Naive thymus-derived CD8-positive, alpha-beta T cell (primary cell): Measurements from ENCODE around the gene TMEM131. TPM values are rescaled to one million over a fixed set of nuclear protein-coding genes. Genes with fewer than 3 reads are reported as not detected.
"Not testable (repeated sequence)": the region's sequence is repeated elsewhere in the genome, so short reads cannot be mapped to it uniquely, and the experiment has no call there.

Experiments used
- ATAC-seq, 2 donors: fragments of 150-1000 bp; cut with Tn5 transposase in 1 of 2; sonication (Bioruptor Pico), chemical (Tn5 transposase) in 1 of 2; 1 replicate in 1 of 2; 2 replicates in 1 of 2; pipeline ENCODE4 v1.10.0; 2021; ENCODE audit warnings: mild to moderate bottlenecking in 2 of 2, moderate library complexity in 2 of 2
- POLR2A ChIA-PET: fragments of 350-600 bp; sonication (Branson Sonifier 250); formaldehyde crosslinking; loops from one replicate; lab custom pipeline; 2021; ENCODE audit warnings: antibody characterized with exemption; lab: Charles Lee
- DNase-seq, 10 donors: peaks; one replicate each; pipeline versions ENCODE4 v3.0.0 to v3.0.0-alpha.2; 2020 to 2022
- H3K27ac Mint-ChIP-seq, 10 donors: one replicate each; pipeline ENCODE4 v1.8.0; 2020 to 2022; ENCODE audit warnings: mild to moderate bottlenecking in 10 of 10, mixed read lengths in 10 of 10, moderate library complexity in 4 of 10, inconsistent platforms in 1 of 10
- H3K27me3 Mint-ChIP-seq, 5 donors: one replicate each; pipeline ENCODE4 v1.8.0; 2021 to 2022; ENCODE audit warnings: mixed read lengths in 5 of 5
- H3K36me3 Mint-ChIP-seq, 3 donors: one replicate each; pipeline ENCODE4 v1.8.0; 2020 to 2022; ENCODE audit warnings: mixed read lengths in 3 of 3, mild to moderate bottlenecking in 2 of 3, inconsistent platforms in 1 of 3
- H3K4me1 Mint-ChIP-seq, 4 donors: one replicate each; pipeline ENCODE4 v1.8.0; 2021 to 2022; ENCODE audit warnings: mixed read lengths in 4 of 4
- H3K4me3 Mint-ChIP-seq, 10 donors: one replicate each; pipeline ENCODE4 v1.8.0; 2020 to 2022; ENCODE audit warnings: mild to moderate bottlenecking in 10 of 10, mixed read lengths in 10 of 10, moderate library complexity in 6 of 10, inconsistent platforms in 1 of 10
- H3K9me3 Mint-ChIP-seq, 9 donors: one replicate each; pipeline ENCODE4 v1.8.0; 2020 to 2022; ENCODE audit warnings: mixed read lengths in 9 of 9, mild to moderate bottlenecking in 3 of 9, inconsistent platforms in 1 of 9, moderate library complexity in 1 of 9
- polyA plus RNA-seq, 3 donors: library from polyadenylated mRNA; unstranded; fragments of 300-500 nt; fragmentation: Illumina TruSeq; gene quantifications; one replicate each; pipeline ENCODE4 v1.2.3, GENCODE V29; 2021
- total RNA-seq, 8 experiments: library from RNA in 2 of 8; stranded (reverse) in 2 of 8; gene quantifications; one replicate each; pipeline ENCODE4 v1.2.3 and lab custom pipeline; 2021 to 2026

TMEM131 gene
- total and polyA plus RNA-seq, 5 experiments from 2014 or later: 11.4 to 61.4 (median 18.1) TPM

DNA sequence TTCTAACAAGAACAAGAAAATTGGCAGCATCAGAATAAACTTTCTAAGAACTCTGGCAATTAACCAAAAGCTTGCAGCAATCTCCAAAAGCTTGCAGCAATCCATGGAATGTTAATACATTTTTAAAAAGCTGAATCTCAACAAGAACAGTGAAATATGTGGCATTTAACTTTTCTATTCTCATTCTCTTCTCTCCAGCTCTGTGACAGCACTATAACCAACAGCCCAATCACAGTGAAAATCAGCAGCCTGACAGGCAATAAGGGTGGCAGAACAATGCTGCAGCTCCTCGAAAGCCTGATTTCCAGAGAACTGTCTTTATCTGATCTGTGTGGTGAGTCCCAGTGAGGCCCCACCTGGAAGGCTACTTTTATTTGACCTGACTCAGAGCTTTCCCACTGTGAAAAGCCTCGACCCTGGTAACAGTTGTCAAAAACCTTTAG lies 60.0 kb downstream of the TMEM131 start:
- no peak for ATAC-seq
- Mint-ChIP-seq H3K36me3 (peaks cover 0 to 7% (median 0%) of the 10 kb centered on the region in 3 donors), H3K27me3 (no peaks in the 10 kb centered on the region), H3K9me3 (peaks cover 0 to 23% (median 4%) of the 10 kb centered on the region in 9 donors), H3K4me3 (peak overlapping the region in 6 of 10 donors; percentile 2 to 62 (median 5)), H3K4me1 (peaks cover 33 to 96% (median 79%) of the 10 kb centered on the region in 4 donors), H3K27ac (peak overlapping the region in 4 of 10 donors; percentile 4 to 41 (median 18))
- POLR2A ChIA-PET: interaction anchor here (0.8 kb wide), 1 partner anchor 22 kb away, joined by 3 read pairs; no protein-coding TSS in a partner anchor
- DNase-seq: no peak

DNA sequence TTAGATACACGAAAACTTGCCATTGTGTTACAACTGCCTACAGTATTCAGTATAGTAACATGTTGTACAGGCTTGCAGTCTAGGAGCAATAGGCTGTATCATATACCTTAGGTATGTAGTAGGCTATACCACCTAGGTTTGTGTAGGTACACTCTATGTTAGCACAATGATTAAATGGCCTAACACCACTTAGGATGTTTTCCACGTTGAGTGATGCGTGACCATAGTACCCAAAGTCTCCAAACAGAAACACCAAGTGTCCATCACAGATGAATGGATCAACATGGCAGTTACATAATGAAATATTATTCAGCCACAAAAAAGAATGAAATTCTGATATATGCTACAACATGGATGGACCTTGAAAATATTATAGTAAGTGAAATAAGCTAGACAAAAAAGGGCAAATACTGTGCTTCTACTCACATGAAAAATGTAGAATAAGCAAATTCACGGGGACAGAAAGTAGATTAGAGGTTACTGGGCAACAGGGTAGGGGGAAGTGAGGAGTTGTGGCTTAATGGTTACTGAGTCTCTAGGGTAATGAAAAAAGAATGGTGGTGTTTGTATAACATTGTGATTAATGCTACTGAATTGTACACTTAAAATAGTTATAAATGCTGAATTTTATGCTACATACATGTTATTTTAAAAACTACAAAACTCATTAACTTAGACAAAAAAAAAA lies 62.6 kb downstream of the TMEM131 start:
- Mint-ChIP-seq H3K36me3 (peaks cover 0 to 7% (median 0%) of the 10 kb centered on the region in 3 donors), H3K9me3 (peaks cover 0 to 7% (median 0%) of the 10 kb centered on the region in 9 donors), H3K4me1 (peaks cover 31 to 96% (median 75%) of the 10 kb centered on the region in 4 donors), H3K27me3 (no peaks in the 10 kb centered on the region), H3K27ac (peak overlapping the region in 2 of 10 donors; percentile 0 to 17), H3K4me3 (peak overlapping the region in 2 of 10 donors; percentile 17 to 53)
- DNase-seq (no peak), ATAC-seq (no peak)
- POLR2A ChIA-PET: no interaction called here

DNA sequence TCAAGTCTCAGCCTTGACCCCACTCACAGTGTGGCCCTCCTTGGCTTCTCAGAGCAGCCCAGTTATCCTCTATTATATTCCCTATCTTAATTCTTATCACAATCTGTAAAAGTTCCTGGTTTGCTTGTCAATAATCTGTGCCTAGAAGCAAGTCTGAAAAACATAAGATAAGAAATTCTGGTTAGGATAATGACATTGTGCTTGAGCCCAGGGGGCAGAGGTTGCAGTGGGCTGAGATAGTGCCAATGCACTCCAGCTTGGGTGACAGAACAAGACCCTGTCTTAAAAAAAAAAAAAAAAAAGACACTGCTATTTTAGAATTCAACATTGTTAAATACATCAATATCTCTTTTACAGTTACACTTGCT lies 63.9 kb downstream of the TMEM131 start:
- peaks cover 26 to 89% (median 68%) of the 10 kb centered on the region in 4 donors for H3K4me1 Mint-ChIP-seq
- no peaks in the 10 kb centered on the region for H3K27me3 Mint-ChIP-seq
- DNase-seq: no peak
- POLR2A ChIA-PET: no interaction called here
- peak overlapping the region in 5 of 10 donors; percentile 4 to 55 (median 16) for H3K27ac Mint-ChIP-seq
- peaks cover 0 to 7% (median under 1%) of the 10 kb centered on the region in 3 donors for H3K36me3 Mint-ChIP-seq
- peak overlapping the region in 3 of 10 donors; percentile 3 to 45 (median 5) for H3K4me3 Mint-ChIP-seq
- ATAC-seq: no peak
- peaks cover 0 to 3% (median 0%) of the 10 kb centered on the region in 9 donors for H3K9me3 Mint-ChIP-seq

DNA sequence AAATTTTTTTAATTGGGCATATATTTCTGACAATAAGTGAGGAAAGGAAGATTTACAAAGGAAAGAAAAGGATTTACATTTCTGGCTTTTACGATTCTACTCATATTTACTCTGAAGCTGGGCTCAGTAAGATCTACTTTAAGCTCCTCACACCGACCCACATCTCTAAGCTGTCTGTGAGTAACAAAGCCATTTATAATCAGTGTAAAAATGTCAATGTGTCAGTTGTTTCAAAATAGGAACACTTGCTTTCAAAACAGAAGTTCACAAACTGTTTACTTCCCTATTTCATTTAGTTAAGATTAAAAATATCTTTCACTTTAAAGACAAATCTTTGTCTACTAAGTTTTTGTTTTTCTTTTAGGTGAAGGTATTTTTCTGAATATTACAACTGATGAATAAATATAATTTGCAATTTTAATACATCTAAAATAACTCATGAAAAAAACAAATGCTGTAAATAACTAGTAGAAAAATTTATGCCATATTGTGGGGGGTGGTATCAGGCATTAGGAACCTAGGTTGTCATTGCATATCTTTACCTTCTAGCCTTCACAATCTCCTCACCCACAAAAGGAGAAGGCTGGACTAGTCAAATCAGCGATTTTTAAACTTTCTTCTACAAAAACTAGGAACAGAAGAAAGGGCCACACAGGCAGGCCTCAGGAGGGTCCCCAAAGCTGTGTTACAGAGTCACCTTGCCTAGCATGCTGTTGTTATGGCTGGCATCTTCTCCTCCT lies 64.5 kb downstream of the TMEM131 start:
- POLR2A ChIA-PET: no interaction called here
- no peak for DNase-seq
- peak overlapping the region in 2 of 10 donors; percentile 3 to 5 for H3K4me3 Mint-ChIP-seq
- H3K36me3 Mint-ChIP-seq: peaks cover 5 to 7% (median 6%) of the 10 kb centered on the region in 3 donors
- peak overlapping the region in 5 of 10 donors; percentile 0 to 69 (median 15) for H3K27ac Mint-ChIP-seq
- no peaks in the 10 kb centered on the region for H3K27me3 Mint-ChIP-seq
- peaks cover 26 to 87% (median 67%) of the 10 kb centered on the region in 4 donors for H3K4me1 Mint-ChIP-seq
- no peak for ATAC-seq
- H3K9me3 Mint-ChIP-seq: peaks cover 0 to 3% (median 0%) of the 10 kb centered on the region in 9 donors

DNA sequence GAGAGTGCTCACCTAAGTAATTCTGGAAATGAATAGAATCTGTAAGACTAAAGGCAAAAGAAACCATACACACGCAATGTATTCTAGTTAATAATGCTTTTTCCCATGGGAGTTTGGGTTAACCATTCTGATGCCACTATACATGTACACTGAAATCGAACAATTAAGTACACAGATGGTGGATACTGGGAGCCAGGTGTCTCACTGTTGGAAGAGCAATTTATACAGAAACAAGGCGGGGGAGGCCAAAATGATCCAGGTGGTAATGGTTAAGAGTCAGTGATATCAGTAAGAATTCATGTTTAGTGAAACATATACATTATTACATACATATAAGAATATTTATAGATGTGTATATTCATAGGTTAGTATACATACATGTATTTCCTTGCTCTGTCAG lies 67.2 kb downstream of the TMEM131 start:
- H3K4me3 Mint-ChIP-seq: no peak overlapping the region
- no peak overlapping the region for H3K27ac Mint-ChIP-seq
- no peaks in the 10 kb centered on the region for H3K27me3 Mint-ChIP-seq
- peaks cover 6 to 32% (median 20%) of the 10 kb centered on the region in 3 donors for H3K36me3 Mint-ChIP-seq
- no peak for ATAC-seq
- H3K4me1 Mint-ChIP-seq: peaks cover 18 to 61% (median 43%) of the 10 kb centered on the region in 4 donors
- POLR2A ChIA-PET: no interaction called here
- no peak for DNase-seq
- H3K9me3 Mint-ChIP-seq: peaks cover 0 to 3% (median 0%) of the 10 kb centered on the region in 9 donors

DNA sequence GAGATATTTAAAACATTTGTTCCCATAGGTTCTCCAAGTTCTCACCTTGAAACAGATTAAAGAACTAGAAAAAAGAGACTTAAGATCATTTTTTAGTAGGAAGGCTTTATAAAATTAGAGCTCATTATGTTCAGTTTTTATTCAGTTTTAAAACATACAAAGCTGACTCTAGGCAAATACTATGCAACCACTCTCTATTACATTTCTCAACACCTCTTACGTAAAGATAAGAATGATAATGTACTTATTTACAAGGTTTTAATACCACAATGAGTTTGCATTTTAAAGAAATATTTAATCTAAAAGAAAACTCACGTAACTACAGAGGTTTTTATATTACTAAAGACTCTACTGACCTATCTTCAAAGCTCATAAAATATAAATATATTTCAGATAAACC lies 68.8 kb downstream of the TMEM131 start:
- ATAC-seq (no peak), DNase-seq (no peak)
- Mint-ChIP-seq H3K27me3 (no peaks in the 10 kb centered on the region), H3K36me3 (peaks cover 11 to 42% (median 25%) of the 10 kb centered on the region in 3 donors), H3K4me3 (no peak overlapping the region), H3K4me1 (peaks cover 18 to 45% (median 34%) of the 10 kb centered on the region in 4 donors), H3K9me3 (no peaks in the 10 kb centered on the region), H3K27ac (no peak overlapping the region)
- POLR2A ChIA-PET: no interaction called here

DNA sequence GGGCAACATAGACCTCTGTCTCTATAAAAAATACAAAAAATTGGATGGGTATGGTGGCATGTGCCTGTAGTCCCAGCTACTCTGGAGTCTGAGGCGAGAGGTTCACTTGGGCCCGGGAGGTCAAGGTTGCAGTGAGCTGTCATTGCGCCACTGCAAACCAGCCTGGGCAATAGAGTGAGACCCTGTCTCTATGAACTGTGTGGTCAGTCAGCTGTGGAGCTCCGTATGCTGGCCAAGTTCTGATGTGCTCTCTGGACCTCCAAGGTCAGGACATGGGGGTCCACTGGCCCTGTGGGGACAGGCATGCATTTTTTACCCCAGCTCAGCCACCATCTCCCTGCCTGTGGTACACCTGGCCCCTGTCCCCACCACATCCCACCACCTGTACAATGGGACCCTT lies 71.6 kb downstream of the TMEM131 start:
- Mint-ChIP-seq H3K4me1 (peaks cover 17 to 26% (median 21%) of the 10 kb centered on the region in 4 donors), H3K4me3 (no peak overlapping the region), H3K36me3 (peaks cover 31 to 59% (median 47%) of the 10 kb centered on the region in 3 donors), H3K27me3 (no peaks in the 10 kb centered on the region), H3K9me3 (peaks cover 0 to 5% (median 0%) of the 10 kb centered on the region in 9 donors), H3K27ac (no peak overlapping the region)
- no peak for DNase-seq
- ATAC-seq: no peak
- POLR2A ChIA-PET: no interaction called here

DNA sequence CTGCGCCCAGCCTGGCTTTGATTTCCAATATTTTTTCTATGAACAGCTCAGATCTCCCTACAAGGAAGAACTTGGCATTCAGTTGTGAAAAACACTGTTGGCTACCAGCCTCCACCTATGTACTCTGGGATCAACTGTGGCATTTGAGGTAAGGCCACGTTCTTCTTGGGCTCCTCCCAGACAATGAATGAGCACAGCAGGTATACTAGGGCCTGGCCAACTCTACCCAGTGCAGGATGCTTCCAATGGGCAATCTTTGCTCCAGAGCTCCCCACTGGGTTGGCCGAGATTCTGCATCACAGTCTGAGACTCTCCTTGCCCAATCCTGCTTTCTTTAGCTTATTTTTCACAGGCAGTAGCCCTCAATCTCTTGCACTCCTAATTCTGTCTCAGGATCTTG lies 75.9 kb downstream of the TMEM131 start:
- Mint-ChIP-seq H3K36me3 (peaks cover 25 to 55% (median 42%) of the 10 kb centered on the region in 3 donors), H3K4me3 (no peak overlapping the region), H3K9me3 (peaks cover 0 to 5% (median 1%) of the 10 kb centered on the region in 9 donors), H3K27me3 (no peaks in the 10 kb centered on the region), H3K27ac (no peak overlapping the region), H3K4me1 (peaks cover 16 to 27% (median 21%) of the 10 kb centered on the region in 4 donors)
- POLR2A ChIA-PET: no interaction called here
- ATAC-seq (no peak), DNase-seq (no peak)

DNA sequence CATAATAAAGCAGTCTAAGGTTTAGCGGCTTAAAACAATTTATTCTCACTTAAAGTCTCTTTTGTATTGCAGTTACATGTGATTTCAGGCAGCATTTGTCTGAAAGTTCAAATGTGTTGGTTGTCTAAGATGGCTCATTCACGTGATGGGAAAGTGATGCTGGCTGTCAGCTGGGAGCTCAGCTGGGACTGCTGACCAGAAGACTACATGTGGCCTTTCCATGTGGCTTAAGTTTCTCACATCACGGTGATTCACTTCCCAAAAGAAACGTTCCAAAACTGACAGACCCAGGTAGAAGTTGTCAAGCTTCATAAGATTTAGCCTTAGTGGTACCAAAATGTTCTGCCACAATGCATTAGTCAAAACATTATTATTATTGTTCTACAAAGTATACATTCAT lies 76.9 kb downstream of the TMEM131 start:
- DNase-seq: no peak
- peaks cover 25 to 45% (median 32%) of the 10 kb centered on the region in 3 donors for H3K36me3 Mint-ChIP-seq
- no peaks in the 10 kb centered on the region for H3K27me3 Mint-ChIP-seq
- POLR2A ChIA-PET: no interaction called here
- H3K27ac Mint-ChIP-seq: no peak overlapping the region
- peaks cover 21 to 36% (median 29%) of the 10 kb centered on the region in 4 donors for H3K4me1 Mint-ChIP-seq
- no peak for ATAC-seq
- H3K4me3 Mint-ChIP-seq: no peak overlapping the region
- peaks cover 0 to 5% (median 1%) of the 10 kb centered on the region in 9 donors for H3K9me3 Mint-ChIP-seq

DNA sequence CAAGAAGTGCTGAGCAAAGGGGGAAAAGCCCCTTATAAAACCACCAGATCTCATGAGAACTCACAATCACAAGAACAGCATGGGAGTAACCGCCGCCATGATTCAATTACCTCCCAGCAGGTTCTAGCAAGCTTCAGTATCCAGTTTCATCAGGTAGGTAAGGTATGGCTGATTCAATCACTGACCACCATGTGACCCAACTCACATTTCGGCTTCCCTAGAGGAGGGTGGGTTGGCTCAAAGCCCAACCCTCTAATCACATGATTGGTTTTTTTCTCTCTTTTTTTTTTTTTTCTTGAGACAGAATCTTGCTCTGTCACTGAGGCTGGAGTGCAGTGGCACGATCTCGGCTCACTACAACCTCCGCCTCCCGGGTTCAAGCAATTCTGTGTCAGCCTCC lies 78.1 kb downstream of the TMEM131 start:
- ATAC-seq, H3K27ac Mint-ChIP-seq, DNase-seq, H3K4me3 Mint-ChIP-seq, POLR2A ChIA-PET, H3K27me3 Mint-ChIP-seq, H3K9me3 Mint-ChIP-seq: not testable (repeated sequence)
- Mint-ChIP-seq H3K4me1 (peaks cover 21 to 44% (median 37%) of the 10 kb centered on the region in 4 donors), H3K36me3 (peaks cover 25 to 41% (median 26%) of the 10 kb centered on the region in 3 donors)

DNA sequence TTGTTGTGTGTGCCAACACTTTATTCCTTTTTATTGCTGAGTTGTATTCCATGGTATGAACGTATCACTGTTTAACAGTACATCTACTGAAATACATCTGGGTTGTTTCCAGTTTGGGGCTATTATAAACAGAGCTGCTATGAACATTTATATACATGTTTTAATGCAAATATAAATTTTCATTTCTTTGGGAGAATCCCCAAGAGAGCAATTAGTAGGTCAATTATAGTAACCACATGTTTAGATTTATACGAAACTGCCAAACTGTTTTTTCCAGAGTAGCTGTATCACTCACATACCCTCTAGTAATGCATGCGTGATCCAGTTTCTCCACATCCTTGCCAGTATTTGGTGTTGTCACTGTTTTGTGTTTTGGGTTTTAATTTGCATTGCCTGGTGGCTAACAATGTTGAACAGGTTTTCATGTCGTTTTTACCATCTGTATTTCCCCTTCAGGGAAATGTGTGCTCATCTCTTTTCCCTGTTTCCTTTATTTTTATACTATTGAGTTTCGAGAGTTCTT lies 81.0 kb downstream of the TMEM131 start:
- POLR2A ChIA-PET: no interaction called here
- Mint-ChIP-seq H3K27ac (no peak overlapping the region), H3K4me3 (no peak overlapping the region), H3K27me3 (no peaks in the 10 kb centered on the region), H3K4me1 (peaks cover 14 to 61% (median 42%) of the 10 kb centered on the region in 4 donors), H3K9me3 (peaks cover 0 to 3% (median 0%) of the 10 kb centered on the region in 9 donors), H3K36me3 (peaks cover 11 to 32% (median 13%) of the 10 kb centered on the region in 3 donors)
- DNase-seq (no peak), ATAC-seq (no peak)

DNA sequence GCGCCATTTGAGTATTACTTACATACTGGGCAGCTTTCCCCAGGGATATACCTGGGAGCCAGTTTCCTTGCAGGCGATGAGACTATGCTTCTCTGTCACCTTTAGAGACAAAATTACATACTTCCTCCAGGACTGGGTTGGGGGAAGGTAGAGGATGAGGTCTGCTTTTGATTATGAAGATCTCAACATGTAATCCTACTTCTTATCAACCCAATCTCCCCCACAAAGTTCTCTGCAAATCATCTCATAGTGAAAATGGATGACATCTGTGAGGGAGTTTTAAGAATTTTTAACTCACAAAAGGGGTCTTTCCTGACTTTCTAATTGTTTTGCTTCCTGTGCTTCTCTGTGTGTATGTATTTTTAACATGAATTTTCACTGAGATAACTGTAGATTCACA lies 81.9 kb downstream of the TMEM131 start:
- H3K4me1 Mint-ChIP-seq: peaks cover 17 to 65% (median 43%) of the 10 kb centered on the region in 4 donors
- ATAC-seq (no peak), DNase-seq (no peak)
- peak overlapping the region in 1 of 10 donors; percentile 39 for H3K27ac Mint-ChIP-seq
- POLR2A ChIA-PET: no interaction called here
- H3K36me3 Mint-ChIP-seq: peaks cover 11 to 33% (median 18%) of the 10 kb centered on the region in 3 donors
- no peaks in the 10 kb centered on the region for H3K27me3 Mint-ChIP-seq
- peaks cover 0 to 3% (median 0%) of the 10 kb centered on the region in 9 donors for H3K9me3 Mint-ChIP-seq
- H3K4me3 Mint-ChIP-seq: peak overlapping the region in 1 of 10 donors; percentile 5
